ENCODE results near the gene CP. TPM values are rescaled to one million over a fixed set of nuclear protein-coding genes. Genes with fewer than 3 reads are reported as not detected.

CP gene
- not detected in 2 replicates for total RNA-seq (2011; cell fraction: chromatin; rRNA removed; ENCODE audit: low replicate concordance)
- not detected in 2 replicates for total RNA-seq (2011; cell fraction: nucleolus; rRNA removed)
- total RNA-seq (2011; cell fraction: nucleoplasm; rRNA removed): not detected in 2 replicates
- not detected in 2 replicates for total RNA-seq (2014; rRNA removed)
- not detected in 2 replicates for total RNA-seq (2014; rRNA removed; fragmentation: Illumina TruSeq; extraction: Trizol)
- total RNA-seq (2015; rRNA removed; fragmentation: Illumina TruSeq; extraction: Trizol): not detected in 2 replicates
- 0.49 and 0.75 TPM in 2 replicates for total RNA-seq (2021)
- not detected in 2 replicates for polyA plus RNA-seq (2011; rRNA removed)
- not detected in 2 replicates for polyA plus RNA-seq (2011; cell fraction: cytosol; rRNA removed)
- polyA plus RNA-seq (2011; cell fraction: nucleus; rRNA removed): not detected in 2 replicates
- polyA plus RNA-seq (2012): not detected in 2 replicates
- polyA plus RNA-seq (2014; fragmentation: Illumina TruSeq; extraction: Trizol): not detected in 2 replicates
- polyA plus RNA-seq (2014; fragmentation: Nextera tagmentation; extraction: Ambion mirVana): not detected
- polyA plus RNA-seq (2014; rRNA removed): 0.30 TPM in 1 of 2 replicates, not detected in the other
- 0.11 TPM in 1 of 2 replicates, not detected in the other for polyA minus RNA-seq (2011; rRNA and poly(A)+ RNA removed)
- 4.3 TPM in 1 of 2 replicates, not detected in the other for polyA minus RNA-seq (2011; cell fraction: cytosol; rRNA and poly(A)+ RNA removed)
- not detected in 2 replicates for polyA minus RNA-seq (2011; cell fraction: nucleus; rRNA and poly(A)+ RNA removed)
- percentile 2 among the genes with signal in this experiment for Bru-seq, nascent RNA
- percentile 2 among the genes with signal in this experiment for BruChase-seq, experiment 1, labeled RNA remaining after a 2-hour chase
- not detected for BruChase-seq, experiment 2, labeled RNA remaining after a 6-hour chase
- long read RNA-seq, experiment 1: 0 reads
- long read RNA-seq, experiment 2: 0 reads
- long read RNA-seq, experiment 3: 0 reads

- BruUV-seq (replicated peaks): no TSS peak
- Histone ChIP-seq H3K4me1 (replicated peaks in 1 of 2; ENCODE audit: control insufficient read depth in 2 of 2, insufficient read depth in 2 of 2, low read length in 2 of 2) (peaks cover 0 to 2% of the 10 kb centered on the region in 2 experiments; a peak in 1 of 5 replicates), H3K36me3 (ENCODE audit: control insufficient read depth, insufficient read depth, low read length) (no peaks in the 10 kb centered on the region), H4K20me1 (replicated peaks; ENCODE audit: control insufficient read depth, insufficient read depth, low read length) (no peaks in the 10 kb centered on the region), H3K9ac (ENCODE audit: insufficient read depth in 1 of 2, low read depth in 2 of 2, low read length in 2 of 2) (no peak within 1 kb of the TSS), H3K9me3 (replicated peaks; ENCODE audit: control insufficient read depth, insufficient read depth, low read depth, low read length) (no peaks in the 10 kb centered on the region), H3K27me3 (ENCODE audit: control insufficient read depth in 2 of 2, insufficient read depth in 2 of 2, low read length in 2 of 2) (no peaks in the 10 kb centered on the region), H3K4me2 (ENCODE audit: insufficient read depth, low read length) (no peak within 1 kb of the TSS), H3K4me3 (no peak within 1 kb of the TSS), H3K79me2 (ENCODE audit: control insufficient read depth, insufficient read depth, low read length) (no peaks in the 10 kb centered on the region), H3K9me1 (ENCODE audit: control insufficient read depth, insufficient read depth, low read length) (no peaks in the 10 kb centered on the region), H2AFZ (ENCODE audit: low read depth, low read length) (no peak within 1 kb of the TSS), H3K27ac (ENCODE audit: extremely low read depth, low read depth, low read length) (no peak within 1 kb of the TSS)
- FAIRE-seq: no peak
- POLR2A ChIA-PET: interaction anchor here (1.7 kb wide), 1 partner anchor 15 kb away, joined by 4 read pairs; no protein-coding TSS in a partner anchor
- intact Hi-C loops (cut with micrococcal nuclease): no loop called here
- CTCF ChIA-PET (ENCODE audit: low intra/inter-chr PET ratio): no interaction called here
- no peak for DNase-seq (ENCODE audit: extremely low read depth in 1 of 4, low spot score in 3 of 4)
- WGBS (ENCODE audit: insufficient coverage, low coverage, missing lambda C conversion rate): 15% methylated on average over 3 of the region's 3 CpGs
- in situ Hi-C loops (cut with MboI): no loop called here
- ATAC-seq: no peak
- TF ChIP-seq CEBPB (tag; IDR thresholded peaks at IDR 0.05) (0 out of 2 replicates have a peak, but pooled peaks have one; percentile 11), EP300 (IDR thresholded peaks at IDR 0.05; ENCODE audit: low read length) (no peak)
Observed at GRCh38 chr3:149221783-149222517, at the start of gene CP. Gene CP (minus strand): TSS chr3:149221829. CDS start chr3:149221792, 37 bp downstream.
